Lower leg skin (tissue), 3 donors: ENCODE results near the gene CNTNAP4.

Source experiments
- CTCF ChIP-seq, 3 donors: fragments of 450-650 bp; IDR thresholded peaks; one replicate each; pipeline ENCODE4 v1.5.1; 2016; ENCODE audit warnings: antibody characterized with exemption in 3 of 3, mild to moderate bottlenecking in 3 of 3, moderate library complexity in 2 of 3
- POLR2A ChIP-seq, 2 donors: fragments of 450-650 bp; IDR thresholded peaks; one replicate each; pipeline ENCODE4 v1.6.1; 2016 to 2017; ENCODE audit warnings: antibody characterized with exemption in 2 of 2, mild to moderate bottlenecking in 1 of 2, moderate library complexity in 1 of 2

GRCh38 chr16:76241755-76242154, 35.4 kb upstream of the CNTNAP4 start:
- no peak for TF ChIP-seq CTCF (IDR thresholded peaks at IDR 0.05)
- TF ChIP-seq POLR2A (IDR thresholded peaks at IDR 0.05): no peak
